Caco-2 (cell line): ENCODE data around the gene DNMT3A. TPM values are rescaled to one million over a fixed set of nuclear protein-coding genes. Genes with fewer than 3 reads are reported as not detected.
A peak's percentile ranks its signal among the peaks of the same experiment; 100 is the strongest.

Experiments
- BruUV-seq: library from RNA; stranded (reverse); fragments of 400-500 nt; replicated peaks from 2 replicates; lab custom pipeline; 2021; lab: Mats Ljungman, UMichigan
- CTCF ChIA-PET: fragments of 300-600 bp; sonication (Branson Sonifier 250); formaldehyde crosslinking; loops from one replicate; lab custom pipeline; 2022; ENCODE audit warnings: antibody characterized with exemption; lab: Charles Lee
- POLR2A ChIA-PET: fragments of 300-600 bp; sonication (Branson Sonifier 250); formaldehyde crosslinking; loops from one replicate; lab custom pipeline; 2022; ENCODE audit warnings: antibody characterized with exemption; lab: Charles Lee
- DNase-seq, 2 experiments: peaks; one replicate each; pipeline versions ENCODE4 v3.0.0 to v3.0.0-alpha.2; 2020 to 2022
- H3K27me3 ChIP-seq: replicated peaks from 2 replicates; pipeline ENCODE4 v1.6.0; 2011; ENCODE audit warnings: low read length; ENCODE audit not compliant: control insufficient read depth, insufficient read depth
- H3K36me3 ChIP-seq: 2 replicates; pipeline ENCODE4 v1.5.1; 2011; ENCODE audit warnings: low read length; ENCODE audit not compliant: control insufficient read depth, insufficient read depth
- H3K4me1 ChIP-seq: fragments of 250-450 bp; sonication (Bioruptor Pico); 2 replicates; pipeline ENCODE4 v1.5.1; 2020; ENCODE audit warnings: mild to moderate bottlenecking
- H3K4me3 ChIP-seq: 2 replicates; pipeline ENCODE4 v1.5.1; 2011; ENCODE audit warnings: low read depth, mild to moderate bottlenecking, control low read depth, low read length
- H3K9me3 ChIP-seq: fragments of 250-450 bp; sonication (Bioruptor Pico); 2 replicates; pipeline ENCODE4 v1.5.1; 2020; ENCODE audit warnings: mild to moderate bottlenecking, moderate library complexity
- H3K27ac Mint-ChIP-seq: one replicate; pipeline ENCODE4 v1.8.0; 2022; ENCODE audit warnings: mixed read lengths; ENCODE audit not compliant: unreplicated experiment
- H3K27me3 Mint-ChIP-seq: one replicate; pipeline ENCODE4 v1.8.0; 2022; ENCODE audit warnings: mixed read lengths; ENCODE audit not compliant: insufficient read depth, unreplicated experiment
- H3K36me3 Mint-ChIP-seq: one replicate; pipeline ENCODE4 v1.8.0; 2022; ENCODE audit warnings: mild to moderate bottlenecking, mixed read lengths; ENCODE audit not compliant: insufficient read depth, unreplicated experiment
- H3K4me1 Mint-ChIP-seq: one replicate; pipeline ENCODE4 v1.8.0; 2022; ENCODE audit warnings: low read depth, mixed read lengths; ENCODE audit not compliant: unreplicated experiment
- H3K4me3 Mint-ChIP-seq: one replicate; pipeline ENCODE4 v1.8.0; 2022; ENCODE audit warnings: mild to moderate bottlenecking, moderate library complexity, mixed read lengths; ENCODE audit not compliant: unreplicated experiment
- H3K9me3 Mint-ChIP-seq: one replicate; pipeline ENCODE4 v1.8.0; 2022; ENCODE audit warnings: mixed read lengths; ENCODE audit not compliant: unreplicated experiment
- CTCF ChIP-seq, 2 experiments: fragments of 200-600 bp in 1 of 2; IDR thresholded peaks; 1 replicate in 1 of 2; 2 replicates in 1 of 2; pipeline versions ENCODE4 v1.5.1 to v1.8.0; 2011 to 2022; ENCODE audit warnings: antibody characterized with exemption in 1 of 2, control low read depth in 1 of 2, inconsistent platforms in 1 of 2, low read depth in 1 of 2, low read length in 1 of 2, mild to moderate bottlenecking in 1 of 2, moderate library complexity in 1 of 2; ENCODE audit not compliant: insufficient read depth in 1 of 2, severe bottlenecking in 1 of 2, unreplicated experiment in 1 of 2
- intact Hi-C: fragments of 100-400 bp; cut with micrococcal nuclease; formaldehyde crosslinking; loops from one replicate; pipeline ENCODE4 v1.10.0; 2022; ENCODE audit not compliant: unreplicated experiment
- total RNA-seq: library from RNA; stranded (reverse); gene quantifications from 2 replicates; pipeline ENCODE4 v1.2.3, GENCODE V29; 2022

DNMT3A gene
- total RNA-seq, 1 experiment from 2014 or later: 72.2 TPM

GRCh38 chr2:25249785-25250184, 91.9 kb downstream of the DNMT3A start:
- no peak overlapping the region for H3K4me3 ChIP-seq
- intact Hi-C loops: no loop called here
- H3K4me1 Mint-ChIP-seq: peaks cover 16% of the 10 kb centered on the region
- BruUV-seq: TSS peak; percentile 29
- no peak for DNase-seq
- no peak for TF ChIP-seq CTCF (IDR thresholded peaks at IDR 0.05; ENCODE audit: insufficient read depth in 1 of 2, low read depth in 1 of 2, low read length in 1 of 2, severe bottlenecking in 1 of 2, unreplicated experiment in 1 of 2)
- peaks cover 17% of the 10 kb centered on the region for H3K4me1 ChIP-seq
- POLR2A ChIA-PET: no interaction called here
- H3K4me3 Mint-ChIP-seq: no peak overlapping the region
- peaks cover 5% of the 10 kb centered on the region for H3K27me3 Mint-ChIP-seq
- H3K36me3 Mint-ChIP-seq: peaks cover 43% of the 10 kb centered on the region
- H3K27ac Mint-ChIP-seq: no peak overlapping the region
- H3K9me3 Mint-ChIP-seq: no peaks in the 10 kb centered on the region
- no peaks in the 10 kb centered on the region for H3K9me3 ChIP-seq
- CTCF ChIA-PET: interaction anchor here (0.7 to 1.3 kb wide), 2 partner anchors 83 to 127 kb away, joined by 3 to 4 read pairs; no protein-coding TSS in a partner anchor
- H3K36me3 ChIP-seq: peaks cover 5% of the 10 kb centered on the region
- no peaks in the 10 kb centered on the region for H3K27me3 ChIP-seq

- Mint-ChIP-seq H3K27me3 (no peaks in the 10 kb centered on the region), H3K27ac (no peak overlapping the region), H3K4me1 (peaks cover 9% of the 10 kb centered on the region), H3K36me3 (peaks cover 50% of the 10 kb centered on the region), H3K4me3 (no peak overlapping the region), H3K9me3 (no peaks in the 10 kb centered on the region)
- H3K4me3 ChIP-seq: no peak overlapping the region
- TF ChIP-seq CTCF (IDR thresholded peaks at IDR 0.05; ENCODE audit: insufficient read depth in 1 of 2, low read depth in 1 of 2, low read length in 1 of 2, severe bottlenecking in 1 of 2, unreplicated experiment in 1 of 2): no peak
- H3K4me1 ChIP-seq: peaks cover 9% of the 10 kb centered on the region
- no peaks in the 10 kb centered on the region for H3K27me3 ChIP-seq
- DNase-seq: no peak
- H3K9me3 ChIP-seq: no peaks in the 10 kb centered on the region
- BruUV-seq: no TSS peak
- CTCF ChIA-PET: no interaction called here
- H3K36me3 ChIP-seq: peaks cover 9% of the 10 kb centered on the region
- POLR2A ChIA-PET: no interaction called here
- intact Hi-C loops: no loop called here
These were observed 93.8 kb downstream of the DNMT3A start for GRCh38 chr2:25247792-25248512.

- POLR2A ChIA-PET: no interaction called here
- Mint-ChIP-seq H3K4me1 (peaks cover 6% of the 10 kb centered on the region), H3K36me3 (peaks cover 51% of the 10 kb centered on the region), H3K9me3 (no peaks in the 10 kb centered on the region), H3K27ac (no peak overlapping the region), H3K27me3 (no peaks in the 10 kb centered on the region), H3K4me3 (no peak overlapping the region)
- H3K4me3 ChIP-seq: no peak overlapping the region
- no peak for TF ChIP-seq CTCF (IDR thresholded peaks at IDR 0.05; ENCODE audit: insufficient read depth in 1 of 2, low read depth in 1 of 2, low read length in 1 of 2, severe bottlenecking in 1 of 2, unreplicated experiment in 1 of 2)
- H3K36me3 ChIP-seq: peaks cover 10% of the 10 kb centered on the region
- DNase-seq: no peak
- peaks cover 7% of the 10 kb centered on the region for H3K4me1 ChIP-seq
- CTCF ChIA-PET: no interaction called here
- H3K27me3 ChIP-seq: no peaks in the 10 kb centered on the region
- no peaks in the 10 kb centered on the region for H3K9me3 ChIP-seq
- intact Hi-C loops: no loop called here
- no TSS peak for BruUV-seq
These were observed 95.0 kb downstream of the DNMT3A start for GRCh38 chr2:25246558-25247290.
